HG03457 (cell line): ENCODE data around the gene RBP7.
"Not testable (repeated sequence)": the region's sequence is repeated elsewhere in the genome, so short reads cannot be mapped to it uniquely, and the experiment has no call there.

ENCODE experiments used
- ATAC-seq: cut with Tn5 transposase; IDR thresholded peaks from one replicate; pipeline ENCODE4 v1.9.1; 2021; ENCODE audit warnings: moderate number of reproducible peaks; ENCODE audit not compliant: unreplicated experiment

Gene RBP7

GRCh38 chr1:9996624-9997582, at the start of gene RBP7:
TSS of gene RBP7 (plus strand) at chr1:9997228. CDS start at chr1:9997259, 31 bp downstream.
- ATAC-seq: no peak

GRCh38 chr1:9957726-9958125, 39.3 kb upstream of the RBP7 start:
- ATAC-seq: no peak

DNA sequence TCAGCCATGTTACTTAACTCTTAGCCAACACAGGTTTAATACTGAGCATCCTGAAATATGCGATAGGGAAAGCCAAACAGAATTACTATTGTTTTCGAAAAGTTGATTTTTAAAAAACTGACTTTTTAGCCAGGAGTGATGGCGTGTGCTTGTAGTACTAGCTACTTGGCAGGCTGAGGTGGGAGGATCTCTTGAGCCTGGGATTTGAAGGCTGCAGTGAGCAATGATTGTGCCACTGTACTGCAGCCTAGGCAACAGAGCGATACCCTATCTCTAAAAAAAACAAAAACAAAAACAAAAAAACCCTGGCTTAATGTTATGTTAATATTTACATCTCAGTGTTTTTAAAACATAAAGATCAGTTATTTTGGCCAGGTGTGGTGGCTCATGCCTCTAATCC, 37.0 kb upstream of the RBP7 start:
- ATAC-seq: no peak

DNA sequence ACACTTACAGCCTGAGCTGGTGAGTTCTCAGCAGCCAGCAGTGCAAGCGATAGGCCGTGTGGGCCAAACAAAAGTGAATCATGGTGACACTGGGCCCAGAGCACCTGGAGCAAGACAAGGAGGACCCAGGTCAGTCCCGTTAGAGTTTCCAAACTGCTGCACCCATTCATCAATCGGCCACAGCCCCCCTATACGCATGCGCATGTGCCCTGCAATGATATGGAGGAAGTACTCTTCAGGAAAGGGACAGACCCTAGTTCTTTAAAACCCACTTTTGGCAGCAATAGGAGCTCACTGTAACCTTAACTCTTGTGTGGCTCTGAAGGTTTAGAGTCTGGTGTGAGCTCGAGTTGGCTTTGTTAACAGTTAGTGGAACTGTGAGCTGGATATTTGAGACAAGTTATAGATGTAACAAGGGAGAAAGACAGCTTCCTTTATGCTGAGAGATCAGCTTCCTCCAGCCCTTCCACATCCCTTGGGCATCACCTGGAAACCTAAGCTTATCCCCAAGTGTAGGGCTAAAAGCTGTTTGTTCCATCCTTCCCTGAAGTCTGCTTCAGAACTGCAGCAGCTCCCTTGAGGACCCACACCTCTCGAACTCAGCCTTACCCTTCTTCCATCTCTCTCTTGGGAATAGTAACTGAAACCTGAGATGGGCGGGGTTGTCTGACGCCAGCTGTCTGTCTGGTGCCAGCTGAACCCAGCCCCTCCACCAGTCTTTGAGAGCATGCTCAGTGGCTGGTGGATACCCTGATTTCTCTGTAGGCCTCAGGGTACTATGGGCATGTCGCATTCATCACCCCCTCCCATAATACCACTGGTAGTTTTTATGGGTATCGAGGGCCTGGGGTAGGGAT, 36.1 kb upstream of the RBP7 start:
- no peak for ATAC-seq

- no peak for ATAC-seq
Observed at GRCh38 chr1:9984253-9984652, 12.8 kb upstream of the RBP7 start.

DNA sequence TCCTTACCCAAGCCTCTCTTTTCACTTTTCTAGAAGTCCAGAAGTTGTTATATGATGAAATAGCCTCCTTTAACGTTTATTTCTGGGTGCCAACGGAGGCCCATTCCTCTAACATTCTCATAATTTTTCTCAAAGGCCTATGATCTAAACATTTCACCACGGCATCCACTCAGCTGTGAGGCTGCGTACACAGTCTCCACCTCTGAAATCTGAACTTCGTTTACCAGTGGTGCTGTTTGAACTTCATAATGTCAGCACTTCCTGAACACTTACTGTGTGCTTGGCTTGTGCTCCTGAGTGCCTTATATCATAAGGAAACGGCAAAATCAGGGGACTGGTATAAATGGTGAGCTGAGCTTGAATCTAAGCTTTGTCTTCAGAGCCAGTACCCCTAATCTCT, 12.0 kb upstream of the RBP7 start:
- ATAC-seq: no peak

DNA sequence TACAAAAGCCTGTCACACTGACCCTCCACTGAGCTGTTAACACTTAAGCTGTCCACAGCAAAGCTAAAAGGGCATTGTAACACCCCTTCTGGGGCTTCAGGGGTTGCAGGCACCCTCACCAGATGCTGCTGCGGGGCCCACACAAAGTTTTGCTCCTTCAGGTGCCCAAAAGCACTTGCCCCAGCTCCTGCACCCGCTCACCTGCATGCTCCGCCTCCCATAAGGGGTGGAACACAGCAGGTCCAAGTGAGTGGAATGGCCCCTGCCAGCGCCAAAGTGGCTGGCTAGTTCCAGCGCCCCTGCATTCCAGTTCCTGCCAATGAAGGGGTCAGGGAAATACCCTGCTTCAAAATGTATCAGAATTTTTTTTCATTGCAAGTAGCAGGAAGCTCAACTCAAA, 7.3 kb upstream of the RBP7 start:
- ATAC-seq: no peak

GRCh38 chr1:9990944-9991343, 6.1 kb upstream of the RBP7 start:
- ATAC-seq: no peak

DNA sequence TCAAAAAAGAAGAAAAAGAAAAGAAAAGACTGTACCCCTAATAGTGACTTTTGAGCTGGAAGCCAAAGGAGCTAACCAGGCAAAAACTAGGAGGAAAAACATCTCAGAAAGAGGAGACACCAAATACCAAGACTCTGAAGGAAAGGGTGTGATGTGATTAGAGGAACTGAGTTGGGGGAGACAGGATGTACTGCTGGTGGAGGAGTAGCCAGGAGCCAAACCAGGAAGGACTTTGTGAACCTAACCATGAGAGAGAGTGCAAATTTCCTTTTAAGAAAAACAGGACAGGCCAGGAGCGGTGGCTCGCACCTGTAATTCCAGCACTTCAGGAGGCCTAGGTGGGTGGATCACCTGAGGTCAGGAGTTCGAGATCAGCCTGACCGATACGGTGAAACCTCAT, 4.1 kb upstream of the RBP7 start:
- no peak for ATAC-seq

DNA sequence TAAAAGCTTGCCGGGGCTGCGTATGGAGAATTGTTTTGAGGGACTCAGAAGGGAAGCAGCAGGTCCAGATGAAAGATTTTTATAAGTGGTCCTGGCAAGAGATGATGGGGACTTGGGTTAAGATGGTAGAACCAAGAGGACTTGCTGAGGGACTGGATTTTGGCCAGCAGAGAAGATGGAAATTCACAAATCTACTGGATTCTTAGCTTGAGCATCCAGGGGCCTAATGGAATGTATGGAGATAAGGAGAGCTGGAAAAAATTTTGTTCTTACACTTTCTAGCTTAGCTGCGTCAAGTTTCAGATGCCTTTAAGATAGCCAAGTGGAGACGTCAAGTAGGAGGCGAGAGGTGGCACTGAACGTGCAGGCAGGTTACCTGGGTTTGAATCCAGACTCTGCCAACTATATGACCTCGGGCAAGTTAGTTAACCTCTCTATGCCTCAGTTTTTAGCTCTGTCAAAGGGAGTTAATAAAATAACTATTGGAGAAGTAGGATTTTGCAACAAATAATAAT, 3.4 kb upstream of the RBP7 start:
- ATAC-seq: no peak

DNA sequence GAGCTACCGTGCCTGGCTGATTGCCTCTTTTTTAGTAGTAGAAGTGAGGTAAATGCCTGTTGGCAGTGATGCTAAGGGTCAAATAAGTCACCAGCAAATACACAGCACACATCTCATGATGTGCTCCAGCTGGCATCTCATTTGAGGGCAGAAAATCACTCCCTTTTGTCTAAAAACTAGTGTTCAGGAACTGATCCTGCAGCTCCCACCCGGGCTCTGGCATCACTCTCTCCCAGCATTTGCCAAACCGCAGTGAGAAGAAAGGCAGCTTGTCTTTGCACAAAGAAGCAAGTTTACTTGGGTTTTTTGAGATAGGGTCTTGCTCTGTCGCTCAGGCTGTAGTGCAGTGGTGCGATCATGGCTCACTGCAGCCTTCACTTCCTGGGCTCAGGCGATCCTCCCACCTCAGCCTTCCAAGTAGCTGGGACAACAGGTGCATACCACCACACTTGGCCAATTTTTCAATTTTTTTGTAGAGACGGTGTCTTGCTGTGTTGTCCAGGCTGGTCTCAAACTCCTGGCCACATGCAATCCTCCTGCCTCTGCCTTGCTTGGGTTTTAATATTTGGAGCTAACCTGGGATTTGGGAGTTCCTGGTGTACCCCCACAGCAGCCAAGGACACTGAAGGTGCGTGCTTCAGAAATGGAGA, 4.1 kb downstream of the RBP7 start:
- no peak for ATAC-seq

- not testable (repeated sequence) for ATAC-seq
Observed at GRCh38 chr1:10005248-10005647, 8.2 kb downstream of the RBP7 start.

DNA sequence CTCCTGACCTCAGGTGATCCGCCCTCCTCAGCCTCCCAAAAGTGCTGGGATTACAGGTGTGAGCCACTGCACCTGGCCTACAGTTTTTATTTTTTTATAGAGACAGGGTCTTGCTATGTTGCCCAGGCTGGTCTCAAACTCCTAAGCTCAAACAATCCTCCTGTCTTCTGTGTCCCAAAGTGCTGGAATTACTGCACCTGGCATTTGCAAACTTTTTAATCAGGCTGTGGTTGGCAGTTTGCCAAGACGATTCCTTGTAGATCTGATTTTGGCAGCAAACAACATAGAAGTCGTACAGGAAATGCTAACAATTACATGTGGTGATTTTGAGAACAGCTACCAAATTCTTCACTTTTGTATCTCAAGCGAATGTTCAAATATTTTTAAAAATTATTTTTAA, 10.1 kb downstream of the RBP7 start:
- ATAC-seq: no peak

GRCh38 chr1:10014016-10014415, 17.0 kb downstream of the RBP7 start:
- no peak for ATAC-seq

- no peak for ATAC-seq
Observed at GRCh38 chr1:10019561-10019960, 22.5 kb downstream of the RBP7 start.

DNA sequence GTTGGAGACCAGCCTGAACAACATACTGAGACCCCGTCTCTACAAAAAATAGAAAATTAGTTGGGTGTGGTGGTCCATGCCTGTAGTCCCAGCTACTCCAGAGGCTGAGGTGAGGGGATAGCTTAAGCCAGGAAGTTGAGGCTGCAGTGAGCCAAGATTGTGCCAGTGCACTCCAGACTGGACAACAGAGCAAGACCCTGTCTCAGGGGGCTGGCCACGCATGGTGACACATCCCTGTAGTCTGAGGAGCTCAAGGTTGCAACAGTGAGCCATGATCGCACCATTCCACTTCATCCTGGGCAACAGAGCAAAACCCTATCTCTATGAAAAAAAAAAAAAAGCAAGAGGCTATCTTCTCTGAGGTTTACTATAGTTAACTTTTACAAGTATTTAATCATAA, 23.1 kb downstream of the RBP7 start:
- ATAC-seq: no peak

DNA sequence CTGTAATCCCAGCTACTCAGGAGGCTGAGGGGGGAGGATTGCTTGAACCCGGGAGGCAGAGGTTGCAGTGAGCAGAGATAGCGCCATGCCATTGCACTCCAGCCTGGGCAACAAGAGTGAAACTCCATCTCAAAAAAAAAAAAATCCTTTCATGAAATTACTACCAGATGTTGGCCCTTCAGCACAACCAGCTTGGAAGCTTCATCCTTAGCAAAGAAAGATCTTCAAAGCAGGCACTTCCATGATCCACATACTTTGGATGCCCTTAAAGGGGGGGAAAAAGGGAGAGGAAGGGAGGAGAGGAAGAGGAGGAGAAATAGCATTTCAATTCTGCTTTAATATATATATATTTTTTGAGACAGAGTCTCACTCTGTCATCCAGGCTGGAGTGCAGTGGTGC, 23.6 kb downstream of the RBP7 start:
- ATAC-seq: not testable (repeated sequence)

GRCh38 chr1:10021992-10022391, 25.0 kb downstream of the RBP7 start:
- not testable (repeated sequence) for ATAC-seq

- ATAC-seq: no peak
Observed at GRCh38 chr1:10022656-10023055, 25.6 kb downstream of the RBP7 start.

GRCh38 chr1:10025354-10025753, 28.3 kb downstream of the RBP7 start:
- ATAC-seq: no peak

DNA sequence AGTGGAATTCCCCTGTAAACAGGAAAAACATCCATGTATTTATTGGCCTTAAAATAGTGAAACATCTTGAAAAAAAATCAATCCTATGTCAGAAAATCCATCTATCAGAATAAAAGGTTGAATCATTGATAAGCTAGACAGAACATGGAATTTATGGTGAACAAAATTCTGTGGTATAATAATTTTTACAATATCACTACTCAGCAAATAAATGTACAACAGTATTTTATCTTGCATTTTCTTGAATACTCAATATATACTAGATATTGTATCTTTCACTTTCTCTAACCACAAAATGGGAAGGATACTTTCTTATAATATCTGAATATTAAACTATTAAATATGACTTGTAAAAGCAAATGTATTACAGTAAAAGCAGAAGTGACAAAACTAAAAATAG, 30.0 kb downstream of the RBP7 start:
- ATAC-seq: no peak
